Activated naive CD4-positive, alpha-beta T cell treated with Interleukin-2 at 50 U/mL for 16 hours (primary cell): Measurements from ENCODE around the gene LCMT2.
A peak's percentile ranks its signal among the peaks of the same experiment; 100 is the strongest.

Source experiments
- DNase-seq: peaks from one replicate; pipeline ENCODE4 v3.0.0-alpha.2; 2020

Gene LCMT2, protein sequence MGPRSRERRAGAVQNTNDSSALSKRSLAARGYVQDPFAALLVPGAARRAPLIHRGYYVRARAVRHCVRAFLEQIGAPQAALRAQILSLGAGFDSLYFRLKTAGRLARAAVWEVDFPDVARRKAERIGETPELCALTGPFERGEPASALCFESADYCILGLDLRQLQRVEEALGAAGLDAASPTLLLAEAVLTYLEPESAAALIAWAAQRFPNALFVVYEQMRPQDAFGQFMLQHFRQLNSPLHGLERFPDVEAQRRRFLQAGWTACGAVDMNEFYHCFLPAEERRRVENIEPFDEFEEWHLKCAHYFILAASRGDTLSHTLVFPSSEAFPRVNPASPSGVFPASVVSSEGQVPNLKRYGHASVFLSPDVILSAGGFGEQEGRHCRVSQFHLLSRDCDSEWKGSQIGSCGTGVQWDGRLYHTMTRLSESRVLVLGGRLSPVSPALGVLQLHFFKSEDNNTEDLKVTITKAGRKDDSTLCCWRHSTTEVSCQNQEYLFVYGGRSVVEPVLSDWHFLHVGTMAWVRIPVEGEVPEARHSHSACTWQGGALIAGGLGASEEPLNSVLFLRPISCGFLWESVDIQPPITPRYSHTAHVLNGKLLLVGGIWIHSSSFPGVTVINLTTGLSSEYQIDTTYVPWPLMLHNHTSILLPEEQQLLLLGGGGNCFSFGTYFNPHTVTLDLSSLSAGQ

DNA sequence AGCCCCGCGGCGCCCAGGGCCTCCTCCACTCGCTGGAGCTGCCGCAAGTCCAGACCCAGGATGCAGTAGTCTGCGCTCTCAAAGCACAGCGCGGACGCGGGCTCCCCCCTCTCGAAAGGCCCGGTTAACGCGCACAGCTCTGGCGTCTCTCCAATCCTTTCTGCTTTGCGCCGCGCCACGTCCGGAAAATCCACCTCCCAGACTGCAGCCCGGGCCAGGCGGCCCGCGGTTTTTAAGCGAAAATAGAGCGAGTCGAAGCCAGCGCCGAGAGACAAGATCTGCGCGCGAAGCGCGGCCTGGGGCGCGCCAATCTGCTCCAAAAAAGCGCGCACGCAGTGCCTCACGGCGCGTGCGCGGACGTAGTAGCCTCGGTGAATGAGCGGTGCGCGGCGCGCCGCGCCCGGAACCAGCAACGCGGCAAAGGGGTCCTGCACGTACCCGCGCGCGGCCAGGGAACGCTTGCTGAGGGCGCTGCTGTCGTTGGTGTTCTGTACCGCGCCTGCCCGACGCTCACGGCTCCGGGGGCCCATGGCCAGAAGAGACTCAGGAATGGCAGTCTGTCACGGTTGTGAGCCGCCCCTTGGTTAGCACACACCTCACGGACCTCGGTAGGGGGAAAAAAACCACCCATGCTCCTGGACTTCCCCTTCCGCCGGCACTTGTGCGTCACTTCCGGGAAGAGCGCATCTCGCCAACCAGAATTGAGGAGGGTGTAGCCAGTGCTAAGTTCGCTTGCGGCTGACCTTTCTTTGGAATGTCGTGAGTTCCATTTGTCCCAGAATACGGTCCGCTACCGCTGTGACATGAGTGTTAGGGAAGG, at the start of gene LCMT2:
LCMT2 (minus strand) TSS at position 614 of the 820 bp plus-strand sequence; CDS start at position 530, 84 bp downstream.
- DNase-seq = peak; percentile 92

DNA sequence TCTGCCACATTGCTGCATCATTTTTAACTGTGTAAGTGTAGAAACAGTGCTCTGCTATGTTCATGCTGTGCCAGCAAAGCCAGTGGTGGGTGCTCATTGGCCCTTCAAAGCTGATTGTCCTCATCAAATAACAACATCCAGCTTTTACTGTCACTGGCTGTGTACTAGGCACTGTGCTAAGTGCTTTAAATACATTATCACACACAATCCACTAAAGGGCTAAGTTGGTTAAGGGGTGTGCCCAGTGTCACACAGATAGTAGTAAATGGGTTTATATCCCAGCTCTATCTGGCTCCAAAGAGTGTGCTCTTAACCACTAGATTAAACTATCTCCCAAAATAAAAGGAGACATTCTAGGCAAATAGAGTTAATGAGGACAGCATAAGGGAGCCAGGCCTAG, 48.2 kb upstream of the LCMT2 start:
- DNase-seq = no peak

DNA sequence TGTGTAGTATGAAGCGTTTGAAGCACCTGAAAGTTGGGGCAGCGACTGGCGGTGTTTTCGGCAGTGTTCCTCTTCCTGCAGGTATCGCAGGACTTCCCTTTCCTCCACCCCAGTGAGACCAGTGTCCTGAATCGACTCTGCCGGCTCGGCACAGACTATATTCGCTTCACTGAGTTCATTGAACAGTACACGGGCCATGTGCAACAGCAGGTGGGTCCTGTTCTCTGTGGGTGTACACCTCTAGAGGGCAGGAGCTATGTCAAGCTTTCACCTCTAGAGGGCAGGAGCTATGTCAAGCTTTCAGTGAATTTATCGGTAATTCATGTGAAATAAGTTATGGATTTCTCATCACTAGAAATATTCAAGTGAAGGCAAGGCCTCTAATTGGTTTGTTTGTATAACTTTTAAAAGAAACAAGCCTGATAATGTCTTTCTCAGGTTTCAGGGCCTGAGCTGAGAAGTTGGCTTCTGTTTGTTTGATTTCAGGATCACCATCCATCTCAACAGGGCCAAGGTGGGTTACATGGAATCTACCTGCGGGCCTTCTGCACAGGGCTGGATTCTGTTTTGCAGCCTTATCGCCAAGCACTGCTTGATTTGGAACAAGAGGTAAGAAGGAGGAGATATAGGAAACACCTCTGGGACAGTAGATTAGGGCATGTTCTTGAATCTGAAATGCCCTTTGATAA, 45.8 kb upstream of the LCMT2 start:
- peak; percentile 30 for DNase-seq

DNA sequence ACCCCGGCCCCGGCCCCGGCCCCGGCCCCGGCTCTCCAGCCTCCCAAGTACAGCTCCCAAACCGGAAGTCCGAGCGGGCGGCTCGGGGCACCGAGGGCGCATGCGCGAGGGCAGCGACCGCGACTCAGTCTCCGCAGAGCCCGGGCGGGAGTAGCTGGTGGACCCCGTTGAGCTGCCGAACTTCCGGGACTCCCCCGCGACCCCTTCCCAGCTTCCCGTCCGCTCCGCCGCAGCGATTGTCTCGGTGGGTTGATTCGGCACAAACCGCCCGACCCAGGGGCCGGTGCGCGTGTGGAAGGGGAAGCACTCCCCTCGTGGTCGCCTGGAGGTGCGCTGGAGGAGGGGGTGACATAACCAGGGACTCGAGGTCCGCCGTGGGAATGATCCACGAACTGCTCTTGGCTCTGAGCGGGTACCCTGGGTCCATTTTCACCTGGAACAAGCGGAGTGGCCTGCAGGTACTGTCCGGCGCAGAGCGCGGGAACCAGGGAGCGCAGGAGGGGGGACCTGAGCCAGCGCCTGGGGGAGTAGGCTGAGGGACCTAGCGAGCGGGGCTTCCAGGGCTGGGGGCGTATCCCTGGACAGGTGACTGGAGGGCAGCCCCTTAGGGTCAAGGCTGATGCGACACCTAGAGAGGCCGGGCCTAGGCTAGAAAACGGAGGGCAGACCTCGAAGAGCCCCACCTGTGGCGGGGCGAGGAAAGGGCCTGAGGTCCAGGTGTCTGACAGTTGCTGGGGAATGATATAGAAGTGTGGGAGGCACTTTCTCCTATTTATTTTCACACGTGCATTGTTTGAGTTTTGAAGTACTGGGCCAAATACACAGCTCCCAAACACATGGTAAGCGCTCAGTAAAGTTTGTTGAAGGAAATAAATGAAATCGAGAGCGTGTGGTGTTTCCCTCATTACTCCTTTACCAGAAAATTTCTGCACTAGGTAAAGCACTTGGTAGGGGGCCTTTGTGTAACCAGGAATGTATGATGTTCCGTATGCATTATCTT, 40.9 kb upstream of the LCMT2 start, which contains the start of the genes TUBGCP4 and ZSCAN29:
TUBGCP4 (plus strand) TSS at position 127 of the 1,000 bp plus-strand sequence; CDS start at position 381, 254 bp downstream.
ZSCAN29 (minus strand) TSS at position 69 of the 1,000 bp plus-strand sequence. CDS start 1,130 bp downstream, outside the sequence.
- DNase-seq = peak; percentile 79

DNA sequence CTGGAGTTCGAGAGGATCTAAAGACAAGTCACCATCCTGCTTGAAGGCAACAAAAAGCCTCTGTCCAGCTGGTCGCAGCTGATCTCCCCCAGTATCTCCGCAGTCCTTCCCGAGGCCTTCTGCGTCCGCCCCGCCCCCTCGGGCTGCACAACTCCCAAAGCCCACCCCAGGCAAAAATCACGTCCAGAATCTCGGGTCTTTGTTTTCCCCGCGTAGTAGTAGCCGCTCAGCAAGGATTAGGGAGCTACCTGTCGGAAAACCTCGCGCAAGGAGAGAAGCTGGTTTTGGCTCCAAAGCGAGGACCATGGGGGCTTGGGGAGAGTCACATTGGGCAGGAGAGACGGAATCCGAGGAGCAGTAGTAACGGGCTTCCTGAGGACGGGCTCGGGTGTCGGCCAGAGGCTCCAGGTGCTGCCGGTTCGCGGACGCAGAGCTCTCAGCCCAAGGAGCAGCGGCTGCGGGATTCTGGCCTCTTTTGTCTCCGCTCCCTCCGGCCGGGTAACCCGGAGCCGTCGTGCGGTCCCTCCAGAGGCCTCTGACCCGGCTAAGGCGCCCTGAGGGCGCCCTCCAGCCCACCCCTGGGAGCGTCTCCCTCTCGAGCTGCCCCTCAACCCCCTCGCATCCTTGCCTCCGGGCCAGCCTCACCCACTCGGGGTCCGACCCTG, 40.1 kb upstream of the LCMT2 start:
- no peak for DNase-seq

GRCh38 chr15:43361313-43361903, 31.0 kb upstream of the LCMT2 start:
- no peak for DNase-seq

DNA sequence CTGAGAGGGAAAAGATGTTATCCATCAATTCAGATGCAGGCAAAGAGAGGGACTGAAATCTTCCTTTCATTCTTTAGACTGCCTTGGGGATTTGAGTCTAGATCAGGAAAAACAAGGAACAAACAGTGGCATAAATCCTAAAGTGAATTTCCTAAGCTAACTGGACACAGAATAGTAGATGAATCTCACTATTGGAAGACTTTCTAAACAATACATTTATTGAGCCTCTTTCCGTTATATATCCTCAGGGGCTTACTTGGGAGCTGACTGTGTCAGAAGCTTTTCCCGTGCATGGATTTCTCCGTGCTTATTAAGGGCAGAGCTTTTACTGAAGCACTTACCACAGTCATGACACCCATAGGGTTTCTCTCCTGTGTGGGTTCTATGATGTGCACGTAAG, 30.4 kb upstream of the LCMT2 start:
- DNase-seq = no peak

DNA sequence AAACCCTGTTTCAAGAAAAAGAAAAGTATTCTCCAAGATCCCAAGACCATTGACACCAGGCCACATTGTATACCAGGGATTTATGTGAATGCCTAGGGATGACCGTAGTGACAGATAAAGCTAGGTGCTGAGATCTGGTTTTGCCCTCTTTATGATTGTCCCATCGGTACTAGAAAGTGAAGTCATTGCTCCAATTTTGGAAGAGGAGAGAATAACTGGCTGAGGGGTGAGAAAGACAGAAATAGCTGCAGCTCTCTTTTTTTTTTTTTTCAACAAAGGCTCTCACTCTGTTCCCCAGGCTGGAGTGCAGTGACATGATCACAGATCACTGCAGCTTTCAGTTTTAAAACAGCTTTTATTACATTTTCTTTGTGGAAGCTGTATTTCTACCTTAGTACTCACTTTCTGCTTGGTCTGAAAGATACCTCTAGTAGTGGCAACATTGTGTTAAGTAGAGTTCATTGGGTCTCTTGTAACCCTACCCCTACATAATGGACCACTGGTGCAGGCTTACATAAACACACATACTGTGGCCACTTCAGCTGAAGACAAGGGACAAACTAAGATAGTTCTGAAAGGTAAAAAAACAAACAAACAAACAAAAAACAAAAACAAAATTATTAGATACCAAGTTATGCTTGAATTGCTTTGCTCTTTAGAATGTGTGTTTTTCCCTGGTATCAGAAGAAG, 22.5 kb upstream of the LCMT2 start:
- no peak for DNase-seq

DNA sequence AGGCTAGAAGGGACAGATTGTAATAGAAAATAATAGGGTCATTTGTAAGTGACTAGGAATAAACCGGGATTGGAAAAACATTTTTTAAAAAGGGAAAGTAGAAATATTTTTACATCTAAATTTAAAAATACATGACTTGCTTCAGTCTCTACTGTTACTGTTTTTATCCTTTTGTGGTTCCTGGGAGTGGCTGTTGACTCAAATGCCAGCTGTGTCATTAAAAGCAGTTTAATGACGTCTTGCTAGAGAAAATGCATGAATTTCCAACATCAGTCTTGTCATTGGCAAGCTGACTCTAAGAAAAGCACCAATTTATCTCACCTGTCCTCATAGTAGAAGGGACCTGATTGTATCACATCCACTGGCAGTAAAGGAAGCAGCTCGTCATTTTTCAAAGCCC, 16.7 kb upstream of the LCMT2 start:
- DNase-seq = no peak

DNA sequence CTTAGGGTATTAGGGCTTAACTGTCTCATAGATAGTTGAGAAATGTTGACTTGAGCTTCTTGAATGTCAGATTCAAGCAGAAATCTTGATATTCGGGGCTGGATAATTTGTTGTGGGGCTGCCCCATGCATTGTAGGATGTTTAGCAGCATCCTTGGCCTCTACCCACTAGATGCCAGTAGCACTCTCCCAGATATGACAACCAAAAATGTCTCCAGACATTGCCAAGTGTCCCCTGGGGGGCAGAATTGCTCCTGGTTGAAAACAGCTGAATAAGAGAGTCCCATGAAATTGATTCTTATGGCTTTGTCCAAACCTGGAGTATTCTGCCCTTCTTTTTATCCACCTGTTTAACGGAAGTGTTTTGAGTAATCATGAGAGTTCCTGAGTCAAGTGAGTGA, 15.9 kb upstream of the LCMT2 start:
- no peak for DNase-seq

DNA sequence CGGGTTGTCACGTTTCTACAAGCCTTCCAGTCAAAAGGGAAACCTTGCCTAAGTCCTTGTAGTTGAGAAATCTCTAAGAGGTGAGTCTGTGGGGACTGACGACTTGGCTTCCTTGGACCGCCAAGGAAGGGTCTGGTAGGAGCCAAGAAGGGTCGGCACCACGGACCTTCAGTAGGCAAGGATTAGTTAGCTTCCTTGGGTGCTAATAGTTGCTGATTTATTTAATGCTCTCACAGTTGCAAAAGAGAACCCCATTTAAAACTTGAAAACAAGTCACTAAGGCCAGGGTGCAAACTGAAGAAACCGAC, 361 bp upstream of the LCMT2 start:
- DNase-seq = no peak

GRCh38 chr15:43329217-43329959, 985 bp downstream of the LCMT2 start:
- peak; percentile 18 for DNase-seq

DNA sequence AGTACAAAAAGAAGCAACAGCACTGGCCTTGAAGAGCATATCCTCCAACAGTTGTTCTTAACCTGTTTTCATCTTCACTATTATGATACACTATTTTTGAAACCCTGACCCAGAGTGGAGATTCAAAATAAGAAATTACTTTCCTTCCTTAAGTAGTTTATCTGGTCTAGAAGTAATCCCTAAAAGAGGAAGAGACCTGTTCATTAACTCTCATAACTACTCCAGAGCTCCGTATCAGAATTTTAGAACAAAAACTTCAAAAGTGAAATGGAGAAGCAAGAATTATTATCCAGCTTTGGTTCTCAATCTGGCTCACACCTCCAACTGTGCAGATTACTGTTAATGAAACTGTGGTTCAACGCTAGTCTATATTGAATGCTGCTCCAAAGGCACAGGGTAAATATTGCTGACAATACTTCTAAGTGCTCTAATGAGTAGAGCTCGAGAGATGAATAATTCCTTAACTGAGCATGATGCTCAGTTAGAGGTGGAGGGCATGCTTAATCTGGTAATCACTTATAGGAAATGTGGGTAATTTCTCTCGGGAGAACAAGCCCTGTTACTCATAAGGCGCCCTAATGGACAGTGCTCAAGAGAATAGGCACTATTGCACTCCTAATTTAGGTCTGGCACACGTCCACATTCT, 5.2 kb downstream of the LCMT2 start:
- no peak for DNase-seq

GRCh38 chr15:43318990-43319771, 11.2 kb downstream of the LCMT2 start:
- DNase-seq = no peak

DNA sequence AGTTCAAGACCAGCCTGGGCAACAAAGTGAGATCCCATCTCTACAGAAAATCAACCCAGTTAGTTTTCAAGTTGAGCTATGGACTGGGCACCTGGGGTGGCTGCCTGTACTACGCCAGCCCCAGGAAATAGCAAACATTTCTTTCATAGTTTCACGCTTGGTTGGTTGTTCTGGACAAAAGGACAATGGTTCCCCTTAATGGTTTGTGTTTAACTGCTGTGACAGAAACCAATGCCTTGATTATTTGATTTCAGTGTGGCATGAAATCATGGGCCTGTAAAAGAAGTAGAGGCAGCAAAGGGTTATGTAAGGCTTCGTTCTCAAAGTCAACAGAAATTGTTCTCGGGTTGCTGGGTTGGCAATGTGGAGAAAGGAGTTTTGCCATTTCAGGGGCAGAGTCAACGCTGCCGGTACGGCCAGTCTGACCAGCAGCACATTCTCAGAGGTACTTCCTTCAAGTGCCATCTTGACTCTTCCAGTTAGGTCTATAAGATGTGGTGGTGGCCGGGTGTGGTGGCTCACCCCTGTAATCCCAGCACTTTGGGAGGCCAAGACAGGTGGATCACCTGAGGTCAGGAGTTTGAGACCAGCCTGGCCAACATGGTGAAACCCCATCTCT, 12.7 kb downstream of the LCMT2 start:
- no peak for DNase-seq

DNA sequence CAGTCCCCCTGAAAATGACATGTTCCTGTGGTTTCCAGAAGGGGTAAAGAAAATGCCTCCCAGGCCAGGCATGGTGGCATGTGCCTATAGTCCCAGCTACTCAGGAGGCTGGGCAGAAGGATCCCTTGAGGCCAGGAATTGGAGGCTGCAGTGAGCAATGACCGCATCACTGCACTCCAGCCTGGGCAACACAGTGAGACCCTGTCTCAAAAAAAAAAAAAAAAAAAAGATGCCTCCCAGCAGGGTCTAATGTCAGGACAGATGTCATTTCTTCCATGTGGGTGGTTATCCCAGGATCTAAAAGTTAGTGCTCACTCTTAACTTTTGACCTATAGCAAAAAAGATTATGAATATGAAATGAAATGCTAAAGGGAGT, 13.4 kb downstream of the LCMT2 start:
- no peak for DNase-seq
